HL-60 (cell line): ENCODE data around the gene TTC32.

ENCODE experiments used
- CTCF ChIP-seq: IDR thresholded peaks from one replicate; pipeline ENCODE4 v1.5.1; 2011; ENCODE audit warnings: low read length, control low read depth, inconsistent platforms; ENCODE audit not compliant: insufficient read depth
- POLR2AphosphoS5 ChIP-seq: IDR thresholded peaks from 2 replicates; pipeline ENCODE4 v1.6.1; 2012; ENCODE audit warnings: low read depth

GRCh38 chr2:19881221-19881907, 20.4 kb downstream of the TTC32 start:
- TF ChIP-seq CTCF, result no peak
- TF ChIP-seq POLR2AphosphoS5, result no peak
